GM18498 (cell line): Measurements from ENCODE around the gene FUNDC1.

ENCODE experiments used
- ATAC-seq: cut with Tn5 transposase; IDR thresholded peaks from one replicate; pipeline ENCODE4 v1.9.1; 2021; ENCODE audit warnings: mild to moderate bottlenecking, moderate library complexity; ENCODE audit not compliant: unreplicated experiment

FUNDC1 gene

DNA sequence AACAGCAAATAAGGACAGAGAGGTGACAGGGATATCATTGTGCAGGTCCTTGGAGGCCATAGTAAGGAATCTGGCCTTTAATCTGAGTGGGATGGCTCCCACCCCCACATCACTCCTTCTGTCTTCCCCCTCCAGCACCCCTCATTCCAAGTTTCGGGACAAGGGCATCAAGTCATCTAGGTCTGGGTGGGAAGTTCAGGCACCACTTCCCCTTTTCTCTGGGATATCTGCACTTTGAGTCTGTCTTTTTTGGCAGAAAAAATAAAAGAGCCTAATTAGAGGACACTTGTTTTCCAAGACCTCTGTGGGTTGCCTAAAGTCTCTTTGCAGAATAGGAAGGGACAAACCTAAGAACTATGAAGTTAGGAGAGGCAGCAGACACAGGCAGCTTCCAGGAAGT lies 60.1 kb downstream of the FUNDC1 start:
- no peak for ATAC-seq

DNA sequence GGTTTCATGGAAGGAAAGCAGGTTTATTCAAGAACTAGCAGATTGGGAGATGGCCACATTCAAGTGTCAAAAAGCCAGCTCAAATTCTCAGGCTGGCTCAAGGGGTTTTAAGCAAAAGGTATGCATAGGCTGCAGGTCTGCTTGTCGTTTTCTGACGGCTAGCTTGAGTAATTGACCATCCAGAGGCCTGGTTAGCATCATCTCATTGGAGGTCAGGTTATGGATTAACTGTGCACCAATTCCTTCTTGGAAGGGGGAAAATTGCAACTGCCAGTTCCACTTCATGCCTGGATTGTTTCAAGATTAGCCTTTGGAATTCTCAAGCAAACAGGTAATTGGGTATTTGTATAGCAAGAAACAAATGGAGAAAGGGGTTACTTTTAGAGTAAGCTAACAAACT lies 62.1 kb downstream of the FUNDC1 start:
- ATAC-seq: no peak

DNA sequence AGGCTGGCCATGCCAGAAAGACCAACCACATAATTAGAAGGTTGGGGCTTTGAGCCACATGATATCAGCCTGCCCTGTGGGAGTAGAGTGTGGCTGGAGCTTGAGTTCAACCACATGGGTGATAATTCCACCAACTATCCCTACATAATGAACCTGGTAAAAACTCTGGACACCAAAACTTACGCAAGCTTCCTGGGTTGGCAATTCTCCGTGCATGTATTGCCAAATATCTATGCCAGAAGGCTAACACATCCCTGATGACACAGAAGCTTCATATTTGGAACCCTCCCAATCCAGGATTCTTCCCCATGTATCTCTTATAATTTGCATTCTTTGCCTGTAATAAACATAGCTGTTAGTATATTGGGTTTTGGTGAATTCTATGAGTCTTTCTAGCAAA lies 68.2 kb downstream of the FUNDC1 start:
- ATAC-seq: no peak
